Trophoblast cell (in vitro differentiated cells and primary cell): ENCODE data around the gene JPH3.

ENCODE experiments used
- DNase-seq, 2 donors: peaks; one replicate each; pipeline ENCODE4 v3.0.0-alpha.2; 2016
- H2AFZ ChIP-seq: 2 replicates; pipeline ENCODE4 v1.6.1; 2013; ENCODE audit warnings: low read length, moderate library complexity, mild to moderate bottlenecking; ENCODE audit not compliant: insufficient read depth, poor library complexity
- H2AK5ac ChIP-seq: 2 replicates; pipeline ENCODE4 v1.6.1; 2013; ENCODE audit warnings: mild to moderate bottlenecking, low read length
- H2BK120ac ChIP-seq: 2 replicates; pipeline ENCODE4 v1.6.1; 2013; ENCODE audit warnings: low read length, mild to moderate bottlenecking, moderate library complexity; ENCODE audit not compliant: insufficient read depth, poor library complexity
- H2BK12ac ChIP-seq: 2 replicates; pipeline ENCODE4 v1.6.1; 2013; ENCODE audit warnings: mild to moderate bottlenecking, low read length, moderate library complexity
- H2BK5ac ChIP-seq: 2 replicates; pipeline ENCODE4 v1.6.1; 2013; ENCODE audit warnings: low read length, low read depth, moderate library complexity, mild to moderate bottlenecking; ENCODE audit not compliant: poor library complexity
- H3K14ac ChIP-seq: 2 replicates; pipeline ENCODE4 v1.6.1; 2013; ENCODE audit warnings: mild to moderate bottlenecking, low read length
- H3K18ac ChIP-seq: 2 replicates; pipeline ENCODE4 v1.6.1; 2013; ENCODE audit warnings: mild to moderate bottlenecking, low read length
- H3K23ac ChIP-seq: 2 replicates; pipeline ENCODE4 v1.6.1; 2013; ENCODE audit warnings: low read length
- H3K27ac ChIP-seq: 2 replicates; pipeline ENCODE4 v1.5.1; 2013; ENCODE audit warnings: low read depth, mild to moderate bottlenecking, inconsistent platforms, low read length, moderate library complexity
- H3K27me3 ChIP-seq: 2 replicates; pipeline ENCODE4 v1.6.1; 2013; ENCODE audit warnings: inconsistent platforms, mild to moderate bottlenecking, low read length, moderate library complexity; ENCODE audit not compliant: insufficient read depth
- H3K36me3 ChIP-seq, 2 experiments: 1 replicate in 1 of 2; 2 replicates in 1 of 2; pipeline ENCODE4 v1.6.1; 2013; ENCODE audit warnings: low read length in 2 of 2, mild to moderate bottlenecking in 2 of 2, moderate library complexity in 1 of 2; ENCODE audit not compliant: insufficient read depth in 2 of 2, control insufficient read depth in 1 of 2
- H3K4ac ChIP-seq: 2 replicates; pipeline ENCODE4 v1.6.1; 2013; ENCODE audit warnings: low read depth, mild to moderate bottlenecking, low read length, moderate library complexity
- H3K4me1 ChIP-seq, 2 experiments: 1 replicate in 1 of 2; 2 replicates in 1 of 2; pipeline ENCODE4 v1.6.1; 2013; ENCODE audit warnings: low read length in 2 of 2, mild to moderate bottlenecking in 2 of 2, moderate library complexity in 1 of 2; ENCODE audit not compliant: insufficient read depth in 2 of 2, control insufficient read depth in 1 of 2
- H3K4me2 ChIP-seq: 2 replicates; pipeline ENCODE4 v1.6.1; 2013; ENCODE audit warnings: inconsistent platforms, mild to moderate bottlenecking, low read length, moderate library complexity
- H3K4me3 ChIP-seq: 2 replicates; pipeline ENCODE4 v1.5.1; 2013; ENCODE audit warnings: mild to moderate bottlenecking, low read depth, low read length, inconsistent platforms
- H3K79me1 ChIP-seq: one replicate; pipeline ENCODE4 v1.6.1; 2013; ENCODE audit warnings: low read length
- H3K79me2 ChIP-seq: 2 replicates; pipeline ENCODE4 v1.6.1; 2013; ENCODE audit warnings: low read length, mild to moderate bottlenecking; ENCODE audit not compliant: control insufficient read depth, insufficient read depth, poor library complexity
- H3K9ac ChIP-seq: 2 replicates; pipeline ENCODE4 v1.6.1; 2013; ENCODE audit warnings: mild to moderate bottlenecking, low read length
- H3K9me3 ChIP-seq: 2 replicates; pipeline ENCODE4 v1.6.1; 2013; ENCODE audit warnings: low read depth, mild to moderate bottlenecking, control low read depth, inconsistent platforms, low read length; ENCODE audit not compliant: insufficient read depth
- H4K12ac ChIP-seq: 2 replicates; pipeline ENCODE4 v1.6.1; 2013; ENCODE audit warnings: low read depth, mild to moderate bottlenecking, low read length, moderate library complexity
- H4K8ac ChIP-seq: 2 replicates; pipeline ENCODE4 v1.6.1; 2013; ENCODE audit warnings: low read depth, mild to moderate bottlenecking, low read length, moderate library complexity
- H4K91ac ChIP-seq: one replicate; pipeline ENCODE4 v1.6.1; 2013; ENCODE audit warnings: low read depth, mild to moderate bottlenecking, low read length, moderate library complexity
- WGBS: extraction: QIAGEN DNeasy Blood & Tissue Kit; methylation state at CpG from one replicate; pipeline ENCODE4 v1.1.7; 2013; ENCODE audit warnings: missing lambda C conversion rate; ENCODE audit not compliant: insufficient read length, insufficient coverage; ENCODE audit errors: extremely low coverage; 5-methylcytosine and 5-hydroxymethylcytosine counted together

The JPH3 gene

DNA sequence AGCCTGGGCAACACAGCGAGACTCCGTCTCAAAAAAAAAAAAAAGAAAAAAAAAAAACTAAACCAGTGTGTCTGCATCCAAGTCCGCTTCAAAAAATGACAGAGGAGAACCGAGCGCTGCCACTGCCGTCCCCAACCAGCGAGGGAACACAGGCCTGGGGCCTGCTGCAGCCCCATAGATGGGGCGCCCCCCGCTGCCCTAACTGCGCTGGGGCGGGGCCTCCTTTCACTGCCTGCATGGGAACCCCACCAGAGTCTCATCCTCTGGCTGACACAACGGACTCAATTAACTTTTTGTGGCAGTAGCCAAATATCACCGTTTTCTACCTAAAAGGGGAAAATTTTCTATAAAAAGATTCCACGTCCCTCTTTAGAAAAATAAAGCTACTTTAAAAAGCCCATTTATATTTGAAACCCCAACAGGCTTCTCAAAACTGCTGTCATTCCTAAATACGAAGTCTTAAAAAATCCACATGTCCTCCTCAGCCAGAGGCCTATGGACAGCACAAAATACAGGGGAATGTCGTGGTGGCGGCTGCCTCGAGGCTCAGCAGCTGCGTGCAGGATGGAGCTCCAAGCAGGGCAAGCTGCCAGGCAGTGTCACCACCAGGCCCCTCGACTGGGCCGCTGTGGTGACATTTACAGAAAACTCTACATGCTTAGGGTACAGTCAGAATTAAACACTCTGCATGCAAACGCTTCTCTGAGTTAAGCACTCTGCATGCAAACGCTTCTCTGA lies 133.1 kb downstream of the JPH3 start:
- Histone ChIP-seq H3K4me1 (no peaks in the 10 kb centered on the region), H3K79me2 (no peaks in the 10 kb centered on the region), H3K27me3 (no peaks in the 10 kb centered on the region), H3K14ac (no peak overlapping the region), H4K12ac (no peak overlapping the region), H3K36me3 (peaks cover 5 to 18% of the 10 kb centered on the region in 2 experiments), H3K9me3 (no peaks in the 10 kb centered on the region), H2AFZ (no peak overlapping the region), H3K4me3 (no peak overlapping the region), H2AK5ac (no peak overlapping the region), H3K27ac (no peak overlapping the region), H4K8ac (no peak overlapping the region), H3K4me2 (no peak overlapping the region), H3K79me1 (no peaks in the 10 kb centered on the region), H2BK120ac (no peak overlapping the region), H3K9ac (no peak overlapping the region), H3K18ac (no peak overlapping the region), H3K4ac (no peak overlapping the region), H3K23ac (no peak overlapping the region), H2BK12ac (no peak overlapping the region), H2BK5ac (no peak overlapping the region), H4K91ac (no peak overlapping the region)
- DNase-seq: no peak
- WGBS: no CpG with 5 or more reads among the region's 23 CpGs

DNA sequence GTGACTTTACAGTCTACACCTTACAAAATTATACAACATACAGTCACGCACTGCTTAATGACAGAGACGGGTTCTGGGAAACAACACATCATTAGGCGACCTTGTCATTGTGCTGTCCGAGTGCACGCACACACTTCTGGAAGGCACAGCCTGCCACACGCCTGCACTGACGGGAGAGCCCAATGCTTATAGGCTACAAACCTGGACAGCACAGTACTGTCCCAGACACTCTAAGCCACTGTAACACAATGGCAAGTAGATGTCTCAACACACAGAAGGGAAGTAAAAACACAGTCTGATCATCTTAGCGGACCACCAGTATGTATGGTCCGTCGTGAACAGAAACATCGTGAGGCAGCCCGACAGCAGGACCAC lies 133.7 kb downstream of the JPH3 start:
- H2BK12ac ChIP-seq: no peak overlapping the region

DNA sequence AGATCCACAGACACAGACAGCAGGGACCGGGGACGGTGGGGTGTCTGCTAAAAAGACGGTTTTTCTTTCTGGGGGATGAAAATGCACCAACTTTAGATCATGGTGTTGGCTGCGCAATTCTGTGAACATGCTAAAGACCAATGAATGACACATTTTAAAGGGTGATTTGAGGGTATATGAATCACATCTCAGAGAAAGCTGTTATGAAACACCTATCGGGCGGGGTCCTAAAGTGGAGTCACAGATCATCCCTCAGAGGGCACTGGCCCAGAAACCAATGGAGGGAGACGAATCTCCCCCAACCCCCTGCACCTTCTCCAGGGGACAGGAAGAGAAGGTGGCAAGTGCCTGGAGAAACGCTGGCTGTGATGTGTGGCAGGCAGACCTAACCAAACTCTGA lies 137.5 kb downstream of the JPH3 start:
- H3K4ac ChIP-seq: no peak overlapping the region
- H3K36me3 ChIP-seq: peaks cover 22 to 28% of the 10 kb centered on the region in 2 experiments
- no peak overlapping the region for H3K18ac ChIP-seq
- no peak overlapping the region for H3K4me3 ChIP-seq
- H2BK12ac ChIP-seq: no peak overlapping the region
- no peak overlapping the region for H2AK5ac ChIP-seq
- H2AFZ ChIP-seq: no peak overlapping the region
- H3K79me1 ChIP-seq: no peaks in the 10 kb centered on the region
- H4K8ac ChIP-seq: no peak overlapping the region
- no peak overlapping the region for H3K9ac ChIP-seq
- no peak for DNase-seq
- no CpG with 5 or more reads among the region's 8 CpGs for WGBS
- H3K23ac ChIP-seq: no peak overlapping the region
- no peak overlapping the region for H2BK120ac ChIP-seq
- no peak overlapping the region for H3K4me2 ChIP-seq
- no peak overlapping the region for H3K14ac ChIP-seq
- no peak overlapping the region for H2BK5ac ChIP-seq
- no peak overlapping the region for H4K12ac ChIP-seq
- no peaks in the 10 kb centered on the region for H3K79me2 ChIP-seq
- H3K27ac ChIP-seq: no peak overlapping the region
- no peaks in the 10 kb centered on the region for H3K9me3 ChIP-seq
- H3K27me3 ChIP-seq: no peaks in the 10 kb centered on the region
- H4K91ac ChIP-seq: no peak overlapping the region
- H3K4me1 ChIP-seq: no peaks in the 10 kb centered on the region

More for the DNA sequence above, 133.7 kb downstream of the JPH3 start:
- H3K4me2 ChIP-seq: no peak overlapping the region
- H4K8ac ChIP-seq: no peak overlapping the region
- H3K4me3 ChIP-seq: no peak overlapping the region
- no peak overlapping the region for H4K91ac ChIP-seq
- H2AFZ ChIP-seq: no peak overlapping the region
- no peak for DNase-seq
- H3K18ac ChIP-seq: no peak overlapping the region
- H3K4me1 ChIP-seq: no peaks in the 10 kb centered on the region
- no peak overlapping the region for H3K14ac ChIP-seq
- no peak overlapping the region for H2BK5ac ChIP-seq
- H3K9me3 ChIP-seq: no peaks in the 10 kb centered on the region
- H3K36me3 ChIP-seq: peaks cover 8 to 23% of the 10 kb centered on the region in 2 experiments
- H2BK120ac ChIP-seq: no peak overlapping the region
- no peak overlapping the region for H2AK5ac ChIP-seq
- H3K4ac ChIP-seq: no peak overlapping the region
- no peak overlapping the region for H3K27ac ChIP-seq
- H3K79me1 ChIP-seq: no peaks in the 10 kb centered on the region
- WGBS: no CpG with 5 or more reads among the region's 12 CpGs
- H3K9ac ChIP-seq: no peak overlapping the region
- H3K23ac ChIP-seq: no peak overlapping the region
- H4K12ac ChIP-seq: no peak overlapping the region
- H3K27me3 ChIP-seq: no peaks in the 10 kb centered on the region
- no peaks in the 10 kb centered on the region for H3K79me2 ChIP-seq

DNA sequence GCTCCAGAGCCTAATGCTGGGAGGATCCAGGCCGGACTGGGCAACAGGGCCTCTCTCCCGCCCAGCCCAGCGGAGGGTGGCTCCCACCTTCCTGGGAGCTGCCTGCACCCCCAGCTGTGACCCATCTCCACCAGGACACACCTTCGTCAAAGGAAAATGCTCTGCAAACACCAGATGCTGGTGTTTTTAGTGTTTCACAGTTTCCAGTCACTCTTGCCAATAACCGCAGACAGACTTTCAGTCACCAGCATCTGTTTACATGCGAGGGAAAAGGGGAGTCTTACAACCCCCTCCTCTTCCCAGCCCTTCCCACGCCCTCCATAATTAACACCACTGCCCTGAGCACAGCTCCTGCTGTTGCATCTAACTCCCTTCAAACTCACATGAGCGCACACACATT lies 138.1 kb downstream of the JPH3 start:
- H2BK120ac ChIP-seq: no peak overlapping the region
- no peak overlapping the region for H3K14ac ChIP-seq
- no peak overlapping the region for H3K4ac ChIP-seq
- H3K9me3 ChIP-seq: no peaks in the 10 kb centered on the region
- H2AK5ac ChIP-seq: no peak overlapping the region
- no peaks in the 10 kb centered on the region for H3K4me1 ChIP-seq
- no peak overlapping the region for H3K4me3 ChIP-seq
- H3K23ac ChIP-seq: no peak overlapping the region
- H4K12ac ChIP-seq: no peak overlapping the region
- H4K91ac ChIP-seq: no peak overlapping the region
- no peak overlapping the region for H3K4me2 ChIP-seq
- H2AFZ ChIP-seq: no peak overlapping the region
- H3K79me1 ChIP-seq: no peaks in the 10 kb centered on the region
- no peaks in the 10 kb centered on the region for H3K79me2 ChIP-seq
- H2BK5ac ChIP-seq: no peak overlapping the region
- no peak overlapping the region for H3K27ac ChIP-seq
- H4K8ac ChIP-seq: no peak overlapping the region
- no peak overlapping the region for H3K18ac ChIP-seq
- peaks cover 22 to 31% of the 10 kb centered on the region in 2 experiments for H3K36me3 ChIP-seq
- no peaks in the 10 kb centered on the region for H3K27me3 ChIP-seq
- no CpG with 5 or more reads among the region's 8 CpGs for WGBS
- H3K9ac ChIP-seq: no peak overlapping the region
- no peak for DNase-seq
- no peak overlapping the region for H2BK12ac ChIP-seq
